Measurements from ENCODE around the gene OR5T2. TPM values are rescaled to one million over a fixed set of nuclear protein-coding genes. Genes with fewer than 3 reads are reported as not detected.
"Not testable (repeated sequence)": the region's sequence is repeated elsewhere in the genome, so short reads cannot be mapped to it uniquely, and the experiment has no call there.

Gene OR5T2
- not detected for total RNA-seq
- long read RNA-seq = 0 reads

GRCh38 chr11:56234155-56234554 is at the start of gene OR5T2:
Gene OR5T2 (minus strand): TSS chr11:56234255. CDS start chr11:56233062, 1,193 bp downstream.
- no peak for DNase-seq (ENCODE audit: low spot score)

GRCh38 chr11:56273854-56274253 is 39.8 kb upstream of the OR5T2 start, which contains the start of gene OR5T1:
Gene OR5T1 (plus strand): TSS chr11:56274154. CDS start chr11:56275639, 1,485 bp downstream.
- DNase-seq (ENCODE audit: low spot score) = no peak

GRCh38 chr11:56271092-56271491 is 37.0 kb upstream of the OR5T2 start:
- DNase-seq (ENCODE audit: low spot score) = no peak

- DNase-seq (ENCODE audit: low spot score) = no peak
Observed at GRCh38 chr11:56251954-56252353, 17.9 kb upstream of the OR5T2 start, which contains the start of gene OR5T3. Gene OR5T3 (plus strand): TSS chr11:56252254. CDS start chr11:56252254, 0 bp downstream.

- not testable (repeated sequence) for DNase-seq (ENCODE audit: low spot score)
Observed at GRCh38 chr11:56219735-56220134, 14.3 kb downstream of the OR5T2 start.

- DNase-seq (ENCODE audit: low spot score) = no peak
Observed at GRCh38 chr11:56214537-56214936, 19.5 kb downstream of the OR5T2 start.

GRCh38 chr11:56207790-56208189 is 26.3 kb downstream of the OR5T2 start:
- DNase-seq (ENCODE audit: low spot score) = no peak

GRCh38 chr11:56197367-56197766 is 36.7 kb downstream of the OR5T2 start:
- DNase-seq (ENCODE audit: low spot score) = no peak

- no peak for DNase-seq (ENCODE audit: low spot score)
Observed at GRCh38 chr11:56196705-56197104, 37.4 kb downstream of the OR5T2 start.

- DNase-seq (ENCODE audit: low spot score) = no peak
Observed at GRCh38 chr11:56188602-56189001, 45.5 kb downstream of the OR5T2 start.

- DNase-seq (ENCODE audit: low spot score) = no peak
Observed at GRCh38 chr11:56183459-56183858, 50.6 kb downstream of the OR5T2 start.

Other genes with a start within 250 kb of the OR5T2 start
- not detected for gene OR5F1, start 239.6 kb downstream of the OR5T2 start, total RNA-seq
- gene OR5AS1, start 206.6 kb downstream of the OR5T2 start, total RNA-seq = not detected
- gene OR8I2, start 140.9 kb downstream of the OR5T2 start, total RNA-seq = not detected
- gene OR8H2, start 130.6 kb downstream of the OR5T2 start, total RNA-seq = not detected
- not detected for gene OR8H3, start 111.9 kb downstream of the OR5T2 start, total RNA-seq
- not detected for gene OR8J3, start 94.1 kb downstream of the OR5T2 start, total RNA-seq
- not detected for gene OR8K5, start 73.9 kb downstream of the OR5T2 start, total RNA-seq
- not detected for gene OR5J2, start 57.6 kb downstream of the OR5T2 start, total RNA-seq
- gene OR5T3, start 18.0 kb upstream of the OR5T2 start, total RNA-seq = not detected
- gene OR5T1, start 39.9 kb upstream of the OR5T2 start, total RNA-seq = not detected
- not detected for gene OR8H1, start 58.0 kb upstream of the OR5T2 start, total RNA-seq
- gene OR8K3, start 80.9 kb upstream of the OR5T2 start, total RNA-seq = not detected
- gene OR8K1, start 111.8 kb upstream of the OR5T2 start, total RNA-seq = not detected
- gene OR8J1, start 120.0 kb upstream of the OR5T2 start, total RNA-seq = not detected
- not detected for gene OR8U1, start 141.4 kb upstream of the OR5T2 start, total RNA-seq
- not detected for gene OR5AL1, start 178.4 kb upstream of the OR5T2 start, total RNA-seq
- not detected for gene OR5M3, start 239.1 kb upstream of the OR5T2 start, total RNA-seq

All from mesenteric fat pad (tissue), 1 donor.